ENCODE results near the gene KLHL40. TPM values are rescaled to one million over a fixed set of nuclear protein-coding genes. Genes with fewer than 3 reads are reported as not detected.

KLHL40 gene
- total RNA-seq, 1 donor from 2014 or later, result 0.11 TPM

- no peak for ATAC-seq (ENCODE audit: poor library complexity)
- intact Hi-C loops (cut with DNase I), result no loop called here
- no peak for DNase-seq
Observed at GRCh38 chr3:42725454-42725853, 40.1 kb downstream of the KLHL40 start.

GRCh38 chr3:42728056-42728455, 42.7 kb downstream of the KLHL40 start:
- intact Hi-C loops (cut with DNase I), result no loop called here
- DNase-seq, result peak; percentile 71

GRCh38 chr3:42728668-42729364, 43.5 kb downstream of the KLHL40 start:
- DNase-seq, result no peak
- ATAC-seq (ENCODE audit: poor library complexity), result no peak
- intact Hi-C loops (cut with DNase I), result no loop called here

More at GRCh38 chr3:42728056-42728455, 42.7 kb downstream of the KLHL40 start:
- peak; percentile 44 for ATAC-seq (ENCODE audit: poor library complexity)

- intact Hi-C loops (cut with DNase I), result no loop called here
- ATAC-seq (ENCODE audit: poor library complexity) (peak; percentile 91), DNase-seq (no peak)
Observed at GRCh38 chr3:42729404-42730145, 44.2 kb downstream of the KLHL40 start.

- intact Hi-C loops (cut with DNase I), result no loop called here
- ATAC-seq (ENCODE audit: poor library complexity) (peak; percentile 36), DNase-seq (no peak)
Observed at GRCh38 chr3:42730294-42730693, 45.0 kb downstream of the KLHL40 start.

- intact Hi-C loops (cut with DNase I), result no loop called here
- ATAC-seq (ENCODE audit: poor library complexity) (no peak), DNase-seq (no peak)
Observed at GRCh38 chr3:42730706-42731420, 45.5 kb downstream of the KLHL40 start.

- ATAC-seq (ENCODE audit: poor library complexity) (no peak), DNase-seq (no peak)
- intact Hi-C loops (cut with DNase I), result no loop called here
Observed at GRCh38 chr3:42731476-42732195, 46.3 kb downstream of the KLHL40 start.

- ATAC-seq (ENCODE audit: poor library complexity) (no peak), DNase-seq (no peak)
- intact Hi-C loops (cut with DNase I), result no loop called here
Observed at GRCh38 chr3:42732196-42732828, 47.0 kb downstream of the KLHL40 start.

GRCh38 chr3:42732829-42733459, 47.6 kb downstream of the KLHL40 start:
- intact Hi-C loops (cut with DNase I), result no loop called here
- DNase-seq, result no peak
- ATAC-seq (ENCODE audit: poor library complexity), result no peak

- intact Hi-C loops (cut with DNase I), result no loop called here
- DNase-seq, result no peak
- no peak for ATAC-seq (ENCODE audit: poor library complexity)
Observed at GRCh38 chr3:42733501-42734262, 48.3 kb downstream of the KLHL40 start.

GRCh38 chr3:42734263-42734860, 49.0 kb downstream of the KLHL40 start:
- ATAC-seq (ENCODE audit: poor library complexity) (no peak), DNase-seq (no peak)
- intact Hi-C loops (cut with DNase I), result no loop called here

GRCh38 chr3:42735019-42735418, 49.7 kb downstream of the KLHL40 start:
- DNase-seq, result no peak
- no peak for ATAC-seq (ENCODE audit: poor library complexity)
- intact Hi-C loops (cut with DNase I), result no loop called here

- DNase-seq, result no peak
- no peak for ATAC-seq (ENCODE audit: poor library complexity)
- intact Hi-C loops (cut with DNase I), result no loop called here
Observed at GRCh38 chr3:42735615-42736014, 50.3 kb downstream of the KLHL40 start.

- DNase-seq (no peak), ATAC-seq (ENCODE audit: poor library complexity) (no peak)
- intact Hi-C loops (cut with DNase I), result no loop called here
Observed at GRCh38 chr3:42736081-42736480, 50.7 kb downstream of the KLHL40 start.

- no peak for ATAC-seq (ENCODE audit: poor library complexity)
- intact Hi-C loops (cut with DNase I), result no loop called here
- DNase-seq, result no peak
Observed at GRCh38 chr3:42736531-42736930, 51.2 kb downstream of the KLHL40 start.

- DNase-seq, result peak; percentile 93
- ATAC-seq (ENCODE audit: poor library complexity), result peak; percentile 93
- intact Hi-C loops (cut with DNase I), result loop anchor here (5.0 kb wide), 2 partner anchors 37 to 87 kb away; partner anchors contain the start of genes HHATL and ZBTB47
Observed at GRCh38 chr3:42739401-42740158, 54.2 kb downstream of the KLHL40 start.
